NCI-H2196 treated with DMSO at 0.1 percent for 48 hours (cell line): Measurements from ENCODE around the gene EFNB2.

Experiments used
- DNase-seq: peaks from one replicate; lab custom pipeline; 2025; ENCODE audit not compliant: unreplicated experiment; lab: John Stamatoyannopoulos, UW

Gene EFNB2

GRCh38 chr13:106503730-106504453 is 31.6 kb downstream of the EFNB2 start:
- no peak for DNase-seq

DNA sequence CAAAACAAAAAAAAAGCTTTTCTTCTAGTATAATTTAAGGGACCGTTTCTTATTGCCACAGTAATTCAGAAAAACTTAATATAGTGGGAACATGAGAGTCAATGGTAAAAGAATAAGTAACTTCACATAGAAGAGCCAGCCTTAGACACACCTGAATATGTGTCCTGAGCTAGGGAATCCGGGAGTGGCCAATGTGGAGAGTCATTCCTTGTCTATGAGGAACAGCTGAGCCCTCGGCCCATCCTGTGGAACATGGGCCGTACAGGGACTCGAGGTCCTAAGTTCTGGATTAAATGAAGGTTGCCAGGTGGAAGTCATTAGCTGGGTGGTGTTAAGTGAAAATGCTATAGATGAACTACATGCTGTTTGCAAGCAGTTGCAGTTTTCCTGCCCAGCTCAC is 32.2 kb downstream of the EFNB2 start:
- no peak for DNase-seq

DNA sequence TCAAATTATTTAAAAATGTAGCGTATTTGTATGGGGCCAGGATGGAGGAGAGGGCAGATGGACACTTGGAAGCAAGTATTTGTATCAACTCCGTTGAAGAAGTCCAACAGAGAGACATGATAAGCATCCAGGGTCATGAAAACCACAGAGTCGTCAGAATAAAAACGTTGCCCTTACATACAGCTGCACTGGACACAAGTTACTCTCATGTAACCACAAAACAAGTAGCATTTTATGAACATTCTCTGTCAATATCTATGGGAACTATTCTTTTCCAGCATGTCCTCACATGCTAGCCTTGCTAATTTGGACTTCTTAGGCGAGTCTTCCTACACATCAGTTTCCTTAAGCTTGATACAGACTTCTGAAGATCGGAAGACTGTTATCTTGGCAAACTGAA is 35.0 kb downstream of the EFNB2 start:
- no peak for DNase-seq

DNA sequence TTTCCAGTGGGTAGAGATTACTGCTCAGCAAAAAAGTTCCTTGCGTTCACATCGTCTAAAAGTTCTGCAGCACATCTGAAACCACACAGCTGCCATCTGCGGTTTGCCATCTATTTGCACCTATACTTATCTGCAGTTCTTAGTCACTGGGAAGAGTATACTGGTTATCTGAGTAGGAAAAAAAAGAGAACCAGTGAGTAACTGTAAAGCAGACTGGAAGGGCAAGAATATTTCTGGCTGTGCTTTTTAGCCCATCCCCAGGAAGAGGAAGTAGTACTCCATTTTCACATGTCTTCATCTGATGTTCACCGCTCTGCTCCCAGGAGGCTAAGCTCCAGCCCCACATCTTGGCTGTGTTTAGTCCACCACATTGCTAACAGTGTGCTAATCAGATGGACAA is 35.6 kb downstream of the EFNB2 start:
- no peak for DNase-seq

DNA sequence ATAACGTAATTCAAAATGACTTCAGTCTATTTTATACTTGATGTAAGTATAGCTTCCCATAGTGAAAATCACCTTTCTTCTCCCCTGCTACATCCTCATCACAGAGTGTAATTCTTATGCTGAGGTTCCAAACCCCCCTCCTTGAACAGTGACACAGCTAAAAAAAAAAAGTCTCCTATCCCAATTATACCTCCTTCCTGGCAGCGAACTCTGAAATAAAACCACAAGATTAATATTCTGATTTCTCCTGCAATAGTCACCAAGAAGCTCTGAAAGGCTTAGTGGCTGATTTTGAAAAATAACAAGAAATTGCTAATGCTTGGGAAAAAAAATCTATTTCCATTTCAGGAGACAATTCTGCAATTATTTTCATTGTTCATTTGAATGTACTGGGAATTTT is 36.3 kb downstream of the EFNB2 start:
- no peak for DNase-seq

GRCh38 chr13:106498571-106498970 is 36.9 kb downstream of the EFNB2 start:
- DNase-seq: no peak

DNA sequence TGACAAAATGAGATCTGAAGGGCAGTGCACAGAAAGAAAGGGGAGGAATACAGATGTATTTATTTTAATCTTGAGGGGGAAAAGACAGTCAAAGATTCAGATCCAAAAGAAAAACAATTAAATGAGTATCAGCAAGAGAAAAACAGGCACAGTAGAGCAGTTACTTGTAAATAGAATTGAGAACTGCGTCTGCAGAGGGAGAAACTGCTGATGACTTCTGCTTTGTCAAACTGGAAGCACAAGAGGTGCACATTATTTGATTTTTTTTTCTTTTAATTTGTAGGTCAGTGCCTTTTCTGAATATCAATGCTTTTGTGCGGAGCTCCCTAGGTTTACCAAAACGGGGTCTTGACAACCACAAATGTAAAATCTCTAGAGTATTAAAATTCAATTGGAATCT is 37.3 kb downstream of the EFNB2 start:
- no peak for DNase-seq

DNA sequence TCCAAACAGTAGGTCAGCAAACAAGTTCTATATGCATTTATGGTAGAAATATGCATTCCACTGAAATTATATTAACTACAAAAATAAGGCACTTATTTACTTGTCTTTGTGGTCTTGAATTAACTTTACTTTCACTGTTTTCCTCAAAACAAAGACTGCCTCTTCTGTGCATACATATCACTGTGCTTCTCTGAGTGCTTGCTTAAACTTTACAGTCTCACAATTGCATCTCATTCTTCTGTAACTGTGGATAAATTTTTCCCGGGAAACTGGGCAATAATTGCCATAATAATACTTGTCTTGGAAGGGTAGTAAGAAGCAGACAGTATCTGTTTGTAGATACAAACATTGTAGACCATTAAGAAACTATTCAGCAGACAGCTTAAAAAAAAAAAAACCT is 38.4 kb downstream of the EFNB2 start:
- no peak for DNase-seq

GRCh38 chr13:106496072-106496997 is 39.1 kb downstream of the EFNB2 start:
- DNase-seq: no peak

DNA sequence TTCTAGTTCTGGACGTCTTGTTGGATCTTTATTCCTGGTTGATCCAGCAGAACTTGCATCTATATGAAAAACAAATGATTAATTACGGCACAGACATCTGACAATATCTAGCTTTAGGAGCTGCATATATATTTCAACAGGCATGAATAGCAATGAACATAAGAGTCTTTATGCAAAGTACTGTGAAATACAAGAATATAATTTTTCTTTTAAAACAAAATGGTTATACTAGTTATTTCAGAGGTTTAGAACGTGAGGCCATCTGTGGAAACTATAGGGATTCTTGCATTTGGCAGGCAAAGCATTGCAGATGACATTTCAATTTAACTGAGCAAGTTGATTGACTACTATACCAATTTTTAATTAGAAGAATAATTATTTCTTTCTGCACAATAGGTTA is 40.5 kb downstream of the EFNB2 start:
- no peak for DNase-seq

GRCh38 chr13:106494506-106494905 is 41.0 kb downstream of the EFNB2 start:
- no peak for DNase-seq

DNA sequence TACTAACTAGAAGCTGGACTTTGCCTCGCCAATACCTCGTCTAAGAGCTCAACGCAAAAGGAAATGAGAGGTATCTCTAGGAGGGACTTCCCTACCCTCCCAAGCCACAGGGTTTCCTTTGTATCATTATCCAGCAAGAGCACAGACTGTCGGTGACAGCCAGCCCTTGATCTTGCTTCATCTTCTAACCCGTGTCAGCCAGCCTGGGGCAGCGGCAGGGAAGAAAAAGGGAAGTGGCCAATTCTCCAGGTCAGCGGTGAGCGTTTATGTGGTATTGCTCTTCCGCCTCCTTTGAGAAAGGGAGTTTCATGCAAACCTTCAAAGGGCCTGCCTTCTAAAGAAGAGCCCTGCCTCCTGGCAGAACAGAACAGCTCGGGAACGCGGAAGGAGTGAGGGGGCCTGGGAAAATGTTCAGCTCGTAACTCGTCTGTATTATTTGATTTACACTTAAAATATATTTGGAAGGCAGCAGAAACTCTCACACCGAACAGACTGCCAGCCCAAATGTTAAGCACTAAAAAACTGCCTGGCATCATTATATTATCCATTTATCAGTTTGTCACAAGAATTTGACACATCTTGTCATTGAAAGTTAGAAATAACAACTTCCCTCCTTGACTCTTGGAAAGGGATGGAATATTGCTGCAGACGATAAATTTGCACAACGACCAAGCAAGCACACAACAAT is 41.8 kb downstream of the EFNB2 start:
- DNase-seq: no peak

DNA sequence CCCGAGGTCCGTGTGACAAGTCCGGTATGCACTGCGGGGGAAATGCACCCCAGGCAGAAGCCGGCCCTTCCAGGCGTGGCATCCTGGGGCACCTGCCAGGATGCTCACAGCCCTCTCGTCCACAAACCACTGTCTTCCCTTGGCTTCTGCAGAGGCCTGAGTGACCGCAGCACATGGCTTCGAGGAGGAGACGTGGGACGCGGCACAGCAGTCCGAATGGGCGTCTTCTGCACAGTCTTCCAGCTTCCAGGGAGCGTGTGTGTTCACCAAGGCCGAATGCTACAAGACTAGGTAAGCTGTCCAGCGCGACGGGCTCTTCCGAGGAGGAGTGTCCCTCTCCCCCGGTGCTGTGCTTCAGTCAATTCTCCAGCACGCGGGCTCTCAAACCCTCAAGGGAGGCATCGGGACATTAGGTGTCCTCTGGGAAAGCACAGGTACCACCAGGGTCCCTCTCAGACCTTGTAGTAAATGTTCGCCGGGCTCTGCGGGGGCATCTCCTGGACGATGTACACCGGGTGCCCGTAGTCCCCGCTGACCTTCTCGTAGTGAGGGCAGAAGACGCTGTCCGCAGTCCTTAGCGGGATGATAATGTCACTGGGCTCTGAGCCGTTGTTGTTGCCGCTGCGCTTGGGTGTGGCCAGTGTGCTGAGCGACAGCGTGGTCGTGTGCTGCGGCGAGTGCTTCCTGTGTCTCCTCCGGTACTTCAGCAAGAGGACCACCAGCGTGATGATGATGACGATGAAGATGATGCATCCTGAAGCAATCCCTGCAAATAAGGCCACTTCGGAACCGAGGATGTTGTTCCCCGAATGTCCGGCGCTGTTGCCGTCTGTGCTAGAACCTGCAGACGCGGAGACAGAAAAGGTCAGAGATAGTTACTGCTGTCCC is 42.6 kb downstream of the EFNB2 start:
- no peak for DNase-seq

DNA sequence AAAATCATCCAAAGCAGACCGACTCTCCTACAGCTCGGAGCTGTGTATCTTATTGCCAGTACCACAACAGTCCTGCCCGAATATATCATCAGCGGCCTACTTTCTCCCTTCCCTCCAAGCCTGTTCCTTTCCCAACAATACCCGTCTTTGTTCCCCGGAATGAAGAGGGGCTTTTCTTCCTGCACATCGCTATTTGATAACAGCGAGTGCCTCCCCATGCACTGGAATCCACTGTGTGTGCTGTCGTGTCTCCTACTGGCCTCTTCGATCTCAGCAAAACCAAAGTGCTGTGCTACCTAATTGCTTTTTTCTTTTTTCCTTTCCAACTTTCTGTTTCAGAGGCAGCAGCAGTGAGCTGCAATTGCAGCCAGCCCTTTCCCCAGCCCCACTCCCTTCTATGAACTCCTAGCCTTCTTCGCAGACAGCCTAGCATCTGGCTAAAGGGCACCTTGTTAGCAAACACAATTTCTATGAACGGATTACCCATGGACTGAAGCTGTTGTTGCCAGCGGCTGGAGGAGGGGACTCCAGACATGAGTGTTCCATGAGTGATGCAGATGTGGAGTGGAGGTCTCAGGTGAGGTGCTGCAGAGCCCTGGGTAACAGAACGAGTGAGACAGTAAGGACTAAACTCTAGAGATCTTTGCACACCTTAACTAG is 43.4 kb downstream of the EFNB2 start:
- DNase-seq: no peak

DNA sequence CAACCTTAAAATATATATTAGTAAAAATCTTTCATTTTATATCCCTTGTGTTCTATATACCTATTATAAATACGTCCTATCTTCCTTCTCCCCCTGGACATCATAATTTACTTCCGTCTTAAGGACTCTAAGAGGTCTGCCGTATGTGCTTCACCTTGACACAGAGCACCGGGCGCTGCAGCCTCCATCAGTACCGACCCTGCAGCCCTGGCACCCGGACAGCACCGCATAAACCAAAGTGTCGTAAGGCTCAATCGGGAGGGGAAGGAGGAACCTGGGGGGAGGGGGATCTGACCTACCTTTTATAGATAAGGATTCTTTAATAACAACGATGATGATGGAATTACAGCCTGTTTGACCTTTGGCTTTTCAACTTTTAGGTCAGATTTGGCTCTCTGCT is 44.0 kb downstream of the EFNB2 start:
- DNase-seq: no peak

DNA sequence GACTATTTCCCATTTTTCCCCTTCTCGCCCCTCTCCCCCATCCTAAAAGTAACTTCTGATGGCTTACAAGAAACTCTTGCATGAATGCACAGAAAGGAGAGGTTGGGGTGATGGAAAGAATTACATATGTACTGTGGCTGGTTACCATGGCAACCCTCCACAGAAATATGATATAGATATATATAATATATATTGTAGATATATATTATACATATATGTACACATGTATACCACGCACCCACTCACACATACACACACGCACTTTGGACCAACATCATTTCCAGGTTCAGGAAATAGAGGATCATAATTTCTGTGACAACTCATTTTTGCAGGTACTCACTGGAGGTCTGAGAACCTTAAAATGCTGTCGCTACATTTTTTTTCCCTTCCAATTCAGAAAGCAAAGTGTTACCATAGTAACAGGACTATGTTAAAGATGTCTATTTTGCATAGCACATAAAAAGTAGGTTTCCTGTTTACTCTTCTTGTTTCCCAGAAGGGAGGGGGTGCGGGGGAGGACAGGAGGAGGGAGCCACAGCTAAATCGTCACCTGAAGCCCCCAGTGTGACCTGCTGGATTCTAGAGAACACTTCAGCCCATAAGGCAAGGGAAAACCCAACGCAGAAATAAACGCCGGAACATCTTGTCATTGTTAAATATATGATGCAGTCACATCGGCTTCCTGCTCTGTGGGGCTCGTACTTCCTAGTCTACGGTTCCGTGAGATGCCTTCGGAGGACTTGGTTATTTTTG is 44.7 kb downstream of the EFNB2 start:
- no peak for DNase-seq

GRCh38 chr13:106489849-106490568 is 45.5 kb downstream of the EFNB2 start:
- no peak for DNase-seq

DNA sequence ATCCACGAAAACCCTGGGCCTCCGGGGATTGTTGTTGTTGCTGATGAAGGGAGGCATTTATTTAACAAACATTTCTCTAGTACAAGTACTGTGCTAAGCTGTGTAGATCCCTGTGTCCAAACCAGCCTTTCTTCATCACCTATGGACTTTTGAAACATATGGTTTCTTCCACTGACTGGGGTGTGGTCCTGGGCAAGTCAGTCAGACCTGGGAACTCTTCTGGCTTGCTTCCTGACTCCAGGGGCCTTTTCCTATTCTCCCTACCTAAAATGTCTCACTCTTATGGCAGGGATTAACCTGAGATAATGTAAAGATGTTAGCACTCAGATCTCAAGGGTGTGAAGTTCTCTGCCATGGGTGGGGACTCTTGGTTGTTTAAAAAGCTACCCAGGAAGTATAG is 46.8 kb downstream of the EFNB2 start:
- DNase-seq: no peak

- DNase-seq: no peak
Measured at GRCh38 chr13:106488076-106488475, 47.4 kb downstream of the EFNB2 start.
